Measurements from ENCODE around the gene CFAP61.

CFAP61 gene

GRCh38 chr20:20038586-20038985, 13.7 kb upstream of the CFAP61 start:
- DNase-seq: no peak

GRCh38 chr20:20039752-20040387, 12.5 kb upstream of the CFAP61 start:
- no peak for DNase-seq

- DNase-seq: no peak
These were observed 612 bp upstream of the CFAP61 start for GRCh38 chr20:20051767-20052073.

GRCh38 chr20:20060234-20060998, 8.1 kb downstream of the CFAP61 start:
- no peak for DNase-seq

- no peak for DNase-seq
These were observed 11.8 kb downstream of the CFAP61 start for GRCh38 chr20:20063941-20064702.

GRCh38 chr20:20065361-20065760, 13.0 kb downstream of the CFAP61 start:
- no peak for DNase-seq

- DNase-seq: peak; percentile 14
These were observed 18.8 kb downstream of the CFAP61 start for GRCh38 chr20:20070871-20071726.

GRCh38 chr20:20073801-20074371, 21.6 kb downstream of the CFAP61 start:
- peak; percentile 83 for DNase-seq

- no peak for DNase-seq
These were observed 22.7 kb downstream of the CFAP61 start for GRCh38 chr20:20075032-20075431.

GRCh38 chr20:20076297-20077065, 24.1 kb downstream of the CFAP61 start:
- DNase-seq: no peak

GRCh38 chr20:20078041-20078440, 25.7 kb downstream of the CFAP61 start:
- no peak for DNase-seq

- peak; percentile 7 for DNase-seq
These were observed 26.9 kb downstream of the CFAP61 start for GRCh38 chr20:20079102-20079784.

- peak; percentile 28 for DNase-seq
These were observed 31.5 kb downstream of the CFAP61 start for GRCh38 chr20:20083807-20084206.

GRCh38 chr20:20084296-20084752, 32.0 kb downstream of the CFAP61 start:
- no peak for DNase-seq

- no peak for DNase-seq
These were observed 32.7 kb downstream of the CFAP61 start for GRCh38 chr20:20085071-20085470.

GRCh38 chr20:20085812-20086211, 33.5 kb downstream of the CFAP61 start:
- no peak for DNase-seq

- no peak for DNase-seq
These were observed 36.7 kb downstream of the CFAP61 start for GRCh38 chr20:20089018-20089417.

- no peak for DNase-seq
These were observed 37.6 kb downstream of the CFAP61 start for GRCh38 chr20:20089939-20090338.

GRCh38 chr20:20092827-20093226, 40.5 kb downstream of the CFAP61 start:
- DNase-seq: no peak

- DNase-seq: no peak
These were observed 42.1 kb downstream of the CFAP61 start for GRCh38 chr20:20094410-20094809.

All from NCI-H1092 (cell line).